Activated CD4-positive, alpha-beta T cell treated with anti-CD3 and anti-CD28 coated beads, Interleukin-2, amount 50 U/mL, for 1 hour (primary cell): Measurements from ENCODE around the gene CREBRF.
A peak's percentile ranks its signal among the peaks of the same experiment; 100 is the strongest.
"Not testable (repeated sequence)": the region's sequence is repeated elsewhere in the genome, so short reads cannot be mapped to it uniquely, and the experiment has no call there.

Experiments used
- DNase-seq: peaks from one replicate; pipeline ENCODE4 v3.0.0-alpha.2; 2020

The CREBRF gene

GRCh38 chr5:173091981-173092380 lies 35.8 kb downstream of the CREBRF start:
- no peak for DNase-seq

- DNase-seq, result no peak
These were observed 37.5 kb downstream of the CREBRF start for GRCh38 chr5:173093606-173094005.

- DNase-seq, result no peak
These were observed 38.0 kb downstream of the CREBRF start for GRCh38 chr5:173094012-173094661.

- no peak for DNase-seq
These were observed 42.6 kb downstream of the CREBRF start for GRCh38 chr5:173098787-173099186.

- no peak for DNase-seq
These were observed 43.3 kb downstream of the CREBRF start for GRCh38 chr5:173099461-173099860.

- DNase-seq, result no peak
These were observed 45.1 kb downstream of the CREBRF start for GRCh38 chr5:173101245-173101644.

GRCh38 chr5:173103411-173103810 lies 47.3 kb downstream of the CREBRF start:
- no peak for DNase-seq

GRCh38 chr5:173108914-173109313 lies 52.8 kb downstream of the CREBRF start:
- DNase-seq, result no peak

- DNase-seq, result no peak
These were observed 58.4 kb downstream of the CREBRF start for GRCh38 chr5:173114536-173114935.

- DNase-seq, result no peak
These were observed 63.6 kb downstream of the CREBRF start for GRCh38 chr5:173119719-173120118.

- DNase-seq, result no peak
These were observed 67.3 kb downstream of the CREBRF start for GRCh38 chr5:173123416-173123815.

GRCh38 chr5:173132166-173132565 lies 76.0 kb downstream of the CREBRF start:
- not testable (repeated sequence) for DNase-seq

GRCh38 chr5:173138707-173139106 lies 82.6 kb downstream of the CREBRF start:
- no peak for DNase-seq

GRCh38 chr5:173139631-173140030 lies 83.5 kb downstream of the CREBRF start:
- DNase-seq, result no peak

- no peak for DNase-seq
These were observed 84.6 kb downstream of the CREBRF start for GRCh38 chr5:173140769-173141168.

GRCh38 chr5:173143567-173143966 lies 87.4 kb downstream of the CREBRF start:
- DNase-seq, result no peak

- peak; percentile 96 for DNase-seq
These were observed 88.3 kb downstream of the CREBRF start, which contains the start of gene BNIP1 for GRCh38 chr5:173144200-173145176. Gene BNIP1, plus strand, starts transcription at chr5:173144531. Its CDS starts 15 bp downstream, at chr5:173144546.

- DNase-seq, result no peak
These were observed 92.2 kb downstream of the CREBRF start for GRCh38 chr5:173148354-173148753.

- no peak for DNase-seq
These were observed 96.4 kb downstream of the CREBRF start for GRCh38 chr5:173152547-173152946.

- DNase-seq, result no peak
These were observed 97.7 kb downstream of the CREBRF start for GRCh38 chr5:173153842-173154241.

GRCh38 chr5:173154619-173155018 lies 98.5 kb downstream of the CREBRF start:
- DNase-seq, result not testable (repeated sequence)

- DNase-seq, result no peak
These were observed 99.8 kb downstream of the CREBRF start for GRCh38 chr5:173155912-173156311.

GRCh38 chr5:173158366-173158765 lies 102.2 kb downstream of the CREBRF start:
- DNase-seq, result no peak

- DNase-seq, result no peak
These were observed 103.1 kb downstream of the CREBRF start for GRCh38 chr5:173159256-173159655.
